AG08396 (cell line): ENCODE data around the gene YJU2.

Experiments
- DNase-seq: peaks from one replicate; pipeline ENCODE4 v3.0.0; 2012; ENCODE audit warnings: low spot score, mixed read lengths

Gene YJU2

DNA sequence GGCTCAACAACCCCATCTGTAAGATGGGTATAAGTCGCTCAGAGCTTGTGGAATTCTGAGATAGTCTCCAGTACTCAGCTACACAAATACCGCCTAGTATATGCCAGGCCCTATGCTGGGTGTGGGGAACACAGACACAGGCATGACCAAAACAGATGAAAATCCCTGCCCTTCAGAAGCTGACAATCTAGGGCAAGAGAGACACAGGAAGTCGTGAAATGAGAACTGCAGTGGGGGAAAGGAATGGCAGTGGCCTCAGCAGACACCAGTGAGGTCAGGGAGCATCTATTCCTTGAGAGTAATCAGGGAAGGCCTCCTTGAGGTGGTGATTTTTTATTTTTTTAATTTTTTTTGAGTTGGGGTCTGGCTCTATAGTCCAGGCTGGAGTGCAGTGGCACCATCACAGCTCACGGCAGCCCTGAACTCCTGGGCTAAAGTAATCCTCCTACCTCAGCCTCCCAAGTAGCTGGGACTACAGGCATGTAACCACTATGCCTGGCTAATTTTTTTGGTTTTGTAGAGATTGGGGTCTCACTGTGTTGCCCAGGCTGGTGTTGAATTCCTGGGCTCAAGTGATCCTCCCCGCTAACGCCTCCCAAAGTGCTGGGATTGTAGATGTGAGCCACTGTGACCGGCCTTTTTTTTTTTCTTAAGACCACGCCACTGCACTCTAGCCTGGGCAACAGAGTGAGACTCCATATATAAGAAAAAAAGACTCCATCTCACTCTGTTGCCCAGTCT, 52.1 kb downstream of the YJU2 start:
- no peak for DNase-seq

DNA sequence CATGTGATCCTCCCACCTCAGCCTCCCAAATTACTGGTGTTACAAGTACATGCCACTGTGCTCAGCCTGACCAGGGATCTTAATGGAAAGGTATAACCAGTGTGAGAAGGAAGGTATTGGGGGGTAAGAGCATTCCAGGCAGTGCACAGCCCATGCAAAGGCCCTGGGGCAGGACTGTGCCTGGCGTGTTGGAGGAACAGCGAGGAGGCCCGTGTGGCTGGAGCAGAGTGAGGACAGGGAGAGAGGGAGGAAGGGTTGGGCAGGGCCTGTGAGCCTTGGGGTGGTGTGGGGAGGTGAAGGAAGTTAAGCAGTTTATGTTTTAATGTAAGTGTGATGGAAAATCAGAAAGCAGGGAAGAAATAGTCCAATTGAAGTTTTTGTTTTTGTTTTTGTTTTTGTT, 53.7 kb downstream of the YJU2 start:
- no peak for DNase-seq

DNA sequence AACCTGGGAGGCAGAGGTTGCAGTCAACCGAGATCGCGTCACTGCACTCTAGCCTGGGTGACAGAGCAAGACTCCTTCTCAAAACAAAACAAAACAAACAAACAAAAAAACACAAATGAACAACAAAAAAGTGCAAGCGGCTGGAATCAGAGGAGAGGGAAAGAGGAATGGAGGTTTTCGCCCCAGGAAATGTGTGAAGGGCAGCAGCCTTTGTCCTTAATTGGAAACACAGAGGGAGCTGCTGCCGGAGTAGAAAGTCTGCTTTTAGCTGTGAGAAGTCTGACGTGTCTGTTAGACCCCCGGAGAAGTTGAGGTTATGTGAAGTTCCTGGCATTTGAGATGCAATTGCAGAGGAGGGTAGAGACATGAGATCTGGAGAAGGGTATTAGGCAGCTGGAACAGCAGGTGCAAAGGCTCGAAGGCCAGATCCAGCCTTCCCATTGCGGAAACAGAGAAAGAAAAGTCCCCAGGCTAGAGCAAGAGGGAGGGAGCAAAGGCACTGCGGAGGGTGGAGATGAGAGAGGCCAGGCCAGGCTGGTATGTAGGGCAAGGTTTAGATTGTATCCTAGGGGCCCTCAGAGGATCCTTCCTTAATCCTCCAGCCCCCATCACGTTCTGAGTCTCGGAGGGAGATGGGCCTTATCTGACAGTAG, 54.8 kb downstream of the YJU2 start:
- DNase-seq = no peak

DNA sequence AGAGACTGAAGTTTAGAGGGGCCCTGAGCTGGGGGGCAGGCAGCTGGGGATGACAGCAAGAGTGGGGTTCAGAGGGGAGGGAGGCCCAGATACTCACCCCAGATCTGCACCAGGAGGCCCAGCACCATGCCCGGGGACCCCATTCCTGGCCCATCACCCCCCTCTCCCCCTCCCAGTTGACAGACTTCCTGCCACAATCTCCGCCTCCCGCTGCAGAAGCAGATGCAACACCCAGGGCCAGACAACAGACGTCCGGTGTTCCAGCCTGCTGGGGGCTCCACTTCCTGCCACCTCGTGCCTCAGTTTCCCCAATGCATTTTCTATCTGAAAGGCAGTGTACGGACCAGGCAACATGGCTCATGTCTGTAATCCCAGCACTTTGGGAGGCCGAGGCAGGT, 55.4 kb downstream of the YJU2 start, which contains the start of gene TMIGD2:
TSS of gene TMIGD2 (minus strand) at position 147 of the 398 bp plus-strand sequence. CDS start at position 143, 4 bp downstream.
- no peak for DNase-seq

DNA sequence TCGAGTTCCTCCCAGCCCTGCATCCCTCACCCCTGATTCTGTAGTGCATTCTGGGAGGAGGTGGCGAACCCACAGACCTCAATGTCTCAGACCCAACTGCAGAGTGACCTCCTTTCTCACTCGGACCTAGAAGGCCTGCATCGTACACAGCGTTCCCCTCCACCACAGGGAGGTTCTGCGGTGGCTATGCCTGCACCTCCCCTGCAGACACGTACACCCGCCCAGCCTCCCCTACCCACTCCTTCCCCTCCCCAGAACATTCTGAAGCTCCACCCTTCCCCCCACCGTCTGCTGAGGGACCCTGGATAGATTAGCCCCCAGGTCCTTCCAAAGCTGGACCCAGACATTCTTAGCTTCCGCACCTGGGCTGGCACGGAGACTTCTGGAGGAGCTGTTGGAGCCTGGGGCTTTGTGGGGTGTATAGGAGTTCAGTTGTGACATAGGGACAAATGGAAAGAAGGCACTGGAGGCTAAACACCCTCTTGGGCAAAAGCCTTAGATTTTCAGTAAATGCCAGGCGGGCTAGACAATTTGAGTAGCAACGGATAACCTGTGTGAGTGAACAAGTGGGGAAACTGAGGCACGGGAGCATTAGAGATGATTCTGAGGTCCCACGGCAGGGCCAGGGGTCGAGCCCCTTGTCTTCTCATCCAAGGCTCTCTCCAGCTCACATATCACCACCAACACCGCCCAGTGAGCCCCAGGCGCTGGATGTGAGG, 57.1 kb downstream of the YJU2 start:
- no peak for DNase-seq

DNA sequence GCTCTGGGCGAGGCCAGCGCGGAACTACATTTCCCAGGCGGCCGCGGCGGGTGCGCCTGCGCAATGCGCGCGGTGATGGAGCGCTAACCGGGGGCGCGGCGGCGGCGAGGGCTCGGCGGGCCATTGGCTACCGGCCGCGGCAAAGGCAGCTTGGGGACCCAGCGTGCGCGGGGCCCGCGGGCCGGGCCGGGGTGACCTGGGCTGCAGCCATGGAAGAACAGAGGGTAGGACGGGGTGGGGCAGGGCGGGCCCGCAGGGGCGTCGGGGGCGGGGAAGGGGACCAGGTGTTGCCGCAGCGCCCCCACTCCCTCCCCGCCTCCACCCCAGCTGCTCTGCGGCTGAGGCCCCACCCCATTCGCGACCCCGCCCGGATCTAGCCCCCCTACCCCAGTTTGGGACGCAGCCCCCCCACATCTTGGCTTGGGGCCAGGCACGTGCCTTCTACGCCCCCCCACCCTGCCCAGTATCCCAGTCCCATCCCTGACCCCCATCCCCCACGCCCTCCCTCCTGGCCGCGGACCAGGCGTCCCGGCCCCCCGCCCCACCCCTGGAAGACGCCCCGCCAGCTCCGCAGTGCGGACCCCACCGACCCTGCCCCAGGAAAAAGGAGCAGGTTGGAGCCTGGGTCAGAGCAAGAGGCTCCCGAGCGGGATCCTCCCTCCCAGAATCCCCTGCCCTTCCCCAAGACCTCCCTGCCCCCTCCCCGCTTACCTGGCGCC, 57.8 kb downstream of the YJU2 start, which contains the start of gene FSD1:
TSS of gene FSD1 (plus strand) at position 61 of the 719 bp plus-strand sequence. CDS start at position 210, 149 bp downstream.
- peak; percentile 100 for DNase-seq

DNA sequence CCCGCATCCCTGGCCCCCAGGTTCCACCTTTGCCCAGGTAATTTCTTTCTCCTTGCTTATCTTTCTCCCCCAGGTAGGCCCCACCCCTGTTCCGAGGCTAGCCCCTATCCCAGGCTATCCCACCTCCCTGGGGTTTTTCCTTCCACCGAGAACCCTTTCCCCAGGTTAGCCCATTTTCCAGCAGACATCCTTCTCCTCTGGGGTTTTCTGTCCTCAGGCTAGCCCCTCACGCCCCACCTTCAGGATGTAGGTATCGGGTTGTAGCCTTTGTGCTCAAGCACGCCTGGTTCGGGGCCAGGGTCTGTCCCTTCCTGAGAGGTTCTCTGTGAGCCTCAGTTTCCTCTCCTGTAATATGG, 58.4 kb downstream of the YJU2 start:
- no peak for DNase-seq

DNA sequence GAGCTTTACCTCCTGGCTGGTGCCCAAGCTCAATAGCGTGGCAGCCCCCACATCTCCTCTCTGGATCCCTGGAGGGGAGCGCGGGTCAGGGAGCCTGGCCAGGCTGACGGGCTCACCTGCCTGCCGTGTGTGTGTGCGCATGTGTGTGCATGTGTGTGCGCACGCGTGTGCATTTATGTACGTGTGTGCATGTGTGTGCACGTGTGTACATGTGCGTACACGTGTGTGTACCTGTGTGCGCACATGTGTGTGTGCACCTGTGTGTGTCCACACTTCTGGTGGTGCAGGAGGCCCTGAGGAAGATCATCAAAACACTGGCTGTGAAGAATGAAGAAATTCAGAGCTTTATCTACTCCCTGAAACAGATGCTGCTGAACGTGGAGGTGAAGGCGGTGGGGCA, 58.8 kb downstream of the YJU2 start:
- no peak for DNase-seq

DNA sequence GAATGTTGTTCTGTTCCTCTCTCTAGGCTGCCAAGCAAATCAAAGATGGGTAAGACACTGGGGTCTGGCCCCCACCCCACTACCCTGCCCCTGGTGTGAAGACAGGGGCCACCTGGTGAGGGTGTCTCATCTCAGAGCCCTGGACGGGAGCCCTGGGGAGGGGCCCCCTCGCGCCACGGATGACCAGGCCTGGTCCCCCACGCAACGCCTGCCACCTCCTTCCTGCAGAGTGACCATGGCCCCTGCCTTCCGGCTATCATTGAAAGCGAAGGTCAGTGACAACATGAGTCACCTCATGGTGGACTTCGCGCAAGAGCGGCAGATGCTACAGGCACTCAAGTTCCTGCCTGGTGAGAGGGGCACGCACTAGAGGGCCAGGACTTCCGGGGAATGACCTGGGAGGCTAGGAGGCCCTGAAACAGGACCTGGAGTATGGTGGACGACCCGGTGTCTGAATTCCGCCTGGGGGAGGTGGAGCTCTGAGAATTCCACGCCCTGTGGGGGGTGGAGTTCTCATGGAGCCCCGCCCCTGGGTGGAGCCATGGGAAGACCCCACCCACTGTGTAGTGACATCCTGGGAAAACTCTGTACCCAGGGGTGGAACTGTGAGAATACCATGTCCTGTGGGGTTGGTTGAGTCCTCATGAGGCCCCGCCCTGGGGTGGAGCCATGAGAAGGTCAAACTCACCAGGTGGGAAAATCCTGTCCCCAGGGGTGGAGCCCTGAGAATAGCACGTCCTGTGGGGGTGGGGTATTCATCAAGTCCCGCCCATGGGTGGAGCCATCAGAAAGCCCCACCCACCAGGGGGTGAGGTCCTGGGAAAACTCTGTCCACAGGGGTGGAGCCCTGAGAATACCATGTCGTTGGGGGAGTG, 63.6 kb downstream of the YJU2 start:
- DNase-seq = no peak

DNA sequence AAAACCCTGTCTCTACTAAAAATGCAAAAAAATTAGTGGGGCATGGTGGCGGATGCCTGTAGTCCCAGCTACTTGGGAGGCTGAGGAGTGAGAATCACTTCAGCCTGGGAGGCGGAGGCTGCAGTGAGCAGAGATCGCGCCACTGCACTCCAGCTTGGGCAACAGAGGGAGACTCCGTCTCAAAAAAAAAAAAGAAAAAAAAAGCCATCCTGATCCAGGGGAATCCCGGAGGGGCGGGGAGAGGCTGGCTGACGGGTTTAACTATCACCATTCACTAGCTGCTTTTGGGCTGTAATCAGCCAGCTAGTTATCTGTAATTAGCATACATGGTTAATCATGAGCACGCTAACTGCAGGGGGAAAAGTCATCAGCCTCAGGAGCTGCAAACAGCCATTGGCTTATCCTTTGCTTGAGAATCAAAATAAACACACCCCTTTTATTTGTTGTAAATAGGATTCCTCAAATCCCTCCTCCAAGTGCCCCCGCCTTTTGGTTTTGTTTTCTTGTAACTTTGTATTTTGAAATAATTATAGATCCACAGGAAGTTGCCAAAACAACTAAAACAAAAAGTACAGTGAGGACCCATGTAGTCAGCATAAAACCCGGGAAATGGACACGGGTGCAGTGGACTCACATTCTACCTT, 67.1 kb downstream of the YJU2 start:
- DNase-seq = no peak

DNA sequence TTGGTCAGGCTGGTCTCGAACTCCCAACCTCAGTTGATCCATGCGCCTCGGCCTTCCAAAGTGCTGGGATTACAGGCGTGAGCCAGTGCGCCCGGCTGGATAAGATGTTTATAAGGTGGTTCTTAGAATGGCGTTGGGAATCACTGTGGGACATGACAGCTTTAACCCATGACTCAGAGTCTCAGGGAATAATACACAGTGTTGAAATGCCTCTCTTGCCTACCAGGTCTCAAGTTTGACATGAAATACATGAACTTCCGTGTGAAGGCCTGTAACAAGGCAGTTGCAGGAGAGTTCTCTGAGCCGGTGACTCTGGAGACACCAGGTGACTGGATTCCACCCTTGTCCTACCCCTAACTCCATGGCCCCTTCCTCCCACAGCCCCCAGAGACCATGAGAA, 70.1 kb downstream of the YJU2 start:
- DNase-seq = peak; percentile 10

DNA sequence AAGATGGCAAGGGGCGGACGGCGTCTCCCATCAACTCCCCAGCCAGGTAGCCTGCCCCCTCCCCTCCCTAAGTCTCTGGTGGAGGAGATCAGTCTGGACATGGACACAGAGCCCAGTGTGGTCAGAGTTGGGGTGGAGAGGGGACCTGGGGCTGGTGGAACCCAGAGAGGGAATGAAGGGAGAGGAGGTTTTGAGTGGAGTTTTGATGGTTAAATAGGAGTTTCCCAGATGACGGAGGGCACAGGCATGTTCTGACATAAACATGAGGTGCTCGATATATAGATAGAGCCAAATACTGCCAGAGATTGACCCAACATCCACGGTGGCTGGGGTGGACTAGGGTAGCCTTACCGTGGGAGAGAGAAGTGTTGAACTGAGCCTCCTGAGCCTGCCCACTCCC, 71.6 kb downstream of the YJU2 start:
- DNase-seq = peak; percentile 2
